Left cardiac atrium (tissue), 4 donors: ENCODE results near the gene SHBG. TPM values are rescaled to one million over a fixed set of nuclear protein-coding genes. Genes with fewer than 3 reads are reported as not detected.
"Not testable (repeated sequence)": the region's sequence is repeated elsewhere in the genome, so short reads cannot be mapped to it uniquely, and the experiment has no call there.

Experiments used
- ATAC-seq, 2 donors: fragments of 200-7000 bp; cut with Tn5 transposase; one replicate each; pipeline ENCODE4 v1.9.1; 2020; ENCODE audit warnings: mild to moderate bottlenecking in 2 of 2, moderate library complexity in 2 of 2
- DNase-seq: peaks from one replicate; pipeline ENCODE4 v3.0.0-alpha.2; 2020
- intact Hi-C, 2 donors: fragments of 100-400 bp; cut with DNase I; formaldehyde crosslinking; loops; one replicate each; pipeline versions ENCODE4 v1.14.1 to v1.15.1; 2022 to 2023
- long read RNA-seq: library from polyadenylated mRNA; unstranded; transcript quantifications from one replicate; pipeline ENCODE4 v2.0.0, GENCODE V29; 2021
- total RNA-seq, 2 donors: library from RNA; stranded (reverse); fragmentation: NEBNext Ultra II Directional; extraction: Animal tissue kit (Norgen Biotek cat#: 25700); gene quantifications; one replicate each; pipeline ENCODE4 v1.2.1, GENCODE V29; 2021
- donor health status: DM: no; HTN: yes; CAD: no.
- donor health status: DM: no; HTN: yes; CAD: no; lungs with severe emphysema.
- donor health status: DM: yes; HTN: yes; CAD: no.
- donor health status: Dilated cardiomyopathy.

SHBG gene, protein sequence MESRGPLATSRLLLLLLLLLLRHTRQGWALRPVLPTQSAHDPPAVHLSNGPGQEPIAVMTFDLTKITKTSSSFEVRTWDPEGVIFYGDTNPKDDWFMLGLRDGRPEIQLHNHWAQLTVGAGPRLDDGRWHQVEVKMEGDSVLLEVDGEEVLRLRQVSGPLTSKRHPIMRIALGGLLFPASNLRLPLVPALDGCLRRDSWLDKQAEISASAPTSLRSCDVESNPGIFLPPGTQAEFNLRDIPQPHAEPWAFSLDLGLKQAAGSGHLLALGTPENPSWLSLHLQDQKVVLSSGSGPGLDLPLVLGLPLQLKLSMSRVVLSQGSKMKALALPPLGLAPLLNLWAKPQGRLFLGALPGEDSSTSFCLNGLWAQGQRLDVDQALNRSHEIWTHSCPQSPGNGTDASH
- under 1 TPM; 0.55 to 0.85 TPM for total RNA-seq
- long read RNA-seq, result 0 reads

DNA sequence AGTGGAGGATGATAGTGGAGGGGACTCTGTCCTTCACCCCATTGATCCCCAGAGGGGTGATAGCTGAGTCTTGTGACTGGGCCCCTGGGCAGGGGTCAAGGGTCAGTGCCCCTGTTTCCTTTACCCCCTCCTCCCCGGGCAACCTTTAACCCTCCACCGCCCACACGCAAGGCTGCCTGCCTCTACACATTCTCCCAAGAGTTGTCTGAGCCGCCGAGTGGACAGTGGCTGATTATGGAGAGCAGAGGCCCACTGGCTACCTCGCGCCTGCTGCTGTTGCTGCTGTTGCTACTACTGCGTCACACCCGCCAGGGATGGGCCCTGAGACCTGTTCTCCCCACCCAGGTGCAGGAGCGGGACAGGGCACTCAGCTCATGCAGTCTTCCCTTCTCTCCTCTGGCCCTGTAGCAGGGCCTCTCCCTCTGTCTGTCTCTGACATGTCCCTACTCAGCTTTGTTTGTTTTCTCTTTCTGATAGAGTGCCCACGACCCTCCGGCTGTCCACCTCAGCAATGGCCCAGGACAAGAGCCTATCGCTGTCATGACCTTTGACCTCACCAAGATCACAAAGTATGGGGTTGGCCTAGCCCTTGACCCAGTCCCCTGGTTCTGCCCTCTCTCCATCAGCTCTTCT is at the start of gene SHBG:
Gene SHBG (plus strand): TSS at position 197 of the 633 bp plus-strand sequence. CDS start 38 bp downstream, at position 235.
- DNase-seq (no peak), ATAC-seq (no peak)
- intact Hi-C loops, result loop anchor here (2.0 to 10.0 kb wide), 2 partner anchors 55 to 57 kb away; partner anchors contain the start of genes TP53 (in 2 of the 2) and WRAP53 (in 1 of the 2)

DNA sequence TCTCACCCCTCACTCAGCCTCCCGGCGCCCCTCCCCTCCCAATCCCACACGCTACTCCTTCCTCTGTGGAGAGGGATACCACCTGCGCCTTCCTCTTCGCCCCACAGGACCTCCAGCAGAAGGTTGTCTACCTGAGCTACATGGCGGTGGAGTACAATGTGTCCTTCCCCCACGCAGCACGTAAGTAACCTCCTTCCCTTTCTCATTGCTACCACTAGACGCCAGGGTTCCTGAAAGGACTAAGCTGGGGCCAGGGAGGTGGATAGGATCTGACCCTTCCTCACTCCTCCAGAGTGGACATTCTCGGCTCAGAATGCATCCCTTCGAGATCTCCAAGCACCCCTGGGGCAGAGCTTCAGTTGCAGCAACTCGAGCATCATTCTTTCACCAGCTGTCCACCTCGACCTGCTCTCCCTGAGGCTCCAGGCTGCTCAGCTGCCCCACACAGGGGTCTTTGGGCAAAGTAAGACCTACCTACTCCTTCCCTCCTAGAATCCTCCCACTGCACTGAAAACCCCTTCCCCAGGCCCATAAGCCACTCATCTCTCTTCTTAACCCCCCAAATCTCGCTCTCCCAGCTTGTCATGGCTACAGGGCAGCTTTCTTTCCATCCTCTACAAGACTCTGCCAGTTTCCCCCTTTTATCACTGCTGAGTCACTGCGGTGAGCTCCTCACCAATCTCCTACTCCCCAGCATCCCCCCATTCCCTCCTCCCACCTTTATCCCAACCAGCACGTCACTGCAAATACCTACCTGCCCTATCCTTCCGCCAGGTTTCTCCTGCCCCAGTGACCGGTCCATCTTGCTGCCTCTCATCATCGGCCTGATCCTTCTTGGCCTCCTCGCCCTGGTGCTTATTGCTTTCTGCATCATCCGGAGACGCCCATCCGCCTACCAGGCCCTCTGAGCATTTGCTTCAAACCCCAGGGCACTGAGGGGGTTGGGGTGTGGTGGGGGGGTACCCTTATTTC is 49.0 kb upstream of the SHBG start:
- DNase-seq, result no peak
- no peak for ATAC-seq
- intact Hi-C loops, result no loop called here

DNA sequence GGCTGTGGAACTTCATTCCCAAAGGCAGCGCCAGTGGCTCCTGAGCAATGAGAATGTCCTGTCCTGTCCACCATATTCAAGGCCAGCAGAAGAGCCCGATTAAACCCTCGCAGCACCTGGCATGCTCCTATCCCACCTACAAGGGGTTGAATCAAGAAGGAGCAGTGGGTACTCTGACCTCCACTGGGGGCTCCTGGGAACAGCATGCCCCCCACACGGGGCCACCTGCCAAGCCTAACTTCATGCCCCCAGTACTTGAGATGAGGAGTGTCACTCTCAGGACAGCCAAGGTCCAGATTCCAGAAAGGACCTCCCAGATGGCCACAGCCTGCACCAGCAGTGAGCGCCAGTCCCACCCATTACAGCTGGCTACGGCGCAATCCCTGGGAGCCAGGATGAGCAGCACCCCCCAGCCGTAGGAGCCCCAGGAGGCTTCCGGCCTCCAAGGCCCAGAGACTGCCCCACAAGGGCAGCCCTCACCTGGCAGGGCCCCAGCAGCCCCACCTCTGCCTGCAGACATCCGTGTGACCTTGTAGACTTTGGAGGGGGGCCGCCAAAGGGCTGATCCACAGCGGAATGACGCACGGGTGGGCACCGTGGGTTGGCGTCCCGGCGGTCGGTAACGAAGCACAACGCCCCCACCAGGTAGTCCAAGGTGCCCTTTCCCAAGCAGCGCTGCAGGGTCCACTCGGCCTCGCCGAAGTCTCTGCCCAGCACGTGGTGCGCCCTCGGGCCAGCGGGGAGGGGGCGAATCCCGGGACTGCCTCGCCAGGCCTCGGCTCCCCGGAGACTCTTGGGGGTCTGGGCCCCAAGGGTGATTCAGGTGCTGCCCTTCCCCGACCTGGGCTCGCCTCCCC is 47.3 kb upstream of the SHBG start:
- intact Hi-C loops, result no loop called here
- ATAC-seq, result no peak
- DNase-seq, result peak; percentile 53

DNA sequence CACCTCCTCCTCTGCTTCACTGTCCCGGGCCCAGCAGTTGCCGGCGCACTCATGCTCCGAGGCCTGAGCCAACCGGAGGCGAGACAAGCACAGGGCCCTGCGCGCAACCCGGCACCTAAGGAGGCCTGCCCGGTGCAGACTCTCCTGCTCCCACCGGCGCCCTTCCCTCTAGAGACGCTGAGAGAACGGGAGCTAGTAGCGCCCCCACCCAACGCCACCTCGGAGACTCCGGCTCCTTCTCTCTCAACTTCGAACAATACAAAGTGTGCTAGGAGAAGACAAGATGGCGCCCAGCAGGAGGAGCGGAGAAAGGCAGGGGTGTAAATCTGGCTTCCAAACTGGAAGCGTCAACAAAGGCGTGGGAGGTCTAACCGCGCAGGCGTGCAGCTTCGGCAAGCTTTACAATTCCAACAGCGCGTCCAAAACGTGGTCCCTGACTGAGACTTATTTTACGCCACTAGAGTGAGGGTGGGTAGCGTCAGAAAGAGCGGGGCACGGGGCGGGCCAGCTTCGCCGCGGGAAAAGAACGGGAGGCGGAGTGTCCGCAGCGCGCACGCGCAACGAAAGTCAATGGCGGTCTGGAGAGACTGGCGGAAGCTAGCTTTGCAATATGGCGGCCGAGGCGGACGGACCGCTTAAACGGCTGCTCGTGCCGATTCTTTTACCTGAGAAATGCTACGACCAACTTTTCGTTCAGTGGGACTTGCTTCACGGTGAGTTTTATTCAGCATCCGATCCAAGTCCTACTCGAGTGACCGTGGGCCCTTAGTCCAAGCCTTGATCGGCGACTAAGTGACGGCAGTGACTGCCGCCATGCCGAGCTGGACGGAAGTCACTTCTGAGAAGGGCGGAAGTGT is 46.5 kb upstream of the SHBG start, which contains the start of gene MPDU1:
Gene MPDU1 (plus strand): TSS at position 600 of the 857 bp plus-strand sequence. CDS start 11 bp downstream, at position 611.
- ATAC-seq (peak; percentile 85 to 89), DNase-seq (peak; percentile 97)
- intact Hi-C loops, result no loop called here

DNA sequence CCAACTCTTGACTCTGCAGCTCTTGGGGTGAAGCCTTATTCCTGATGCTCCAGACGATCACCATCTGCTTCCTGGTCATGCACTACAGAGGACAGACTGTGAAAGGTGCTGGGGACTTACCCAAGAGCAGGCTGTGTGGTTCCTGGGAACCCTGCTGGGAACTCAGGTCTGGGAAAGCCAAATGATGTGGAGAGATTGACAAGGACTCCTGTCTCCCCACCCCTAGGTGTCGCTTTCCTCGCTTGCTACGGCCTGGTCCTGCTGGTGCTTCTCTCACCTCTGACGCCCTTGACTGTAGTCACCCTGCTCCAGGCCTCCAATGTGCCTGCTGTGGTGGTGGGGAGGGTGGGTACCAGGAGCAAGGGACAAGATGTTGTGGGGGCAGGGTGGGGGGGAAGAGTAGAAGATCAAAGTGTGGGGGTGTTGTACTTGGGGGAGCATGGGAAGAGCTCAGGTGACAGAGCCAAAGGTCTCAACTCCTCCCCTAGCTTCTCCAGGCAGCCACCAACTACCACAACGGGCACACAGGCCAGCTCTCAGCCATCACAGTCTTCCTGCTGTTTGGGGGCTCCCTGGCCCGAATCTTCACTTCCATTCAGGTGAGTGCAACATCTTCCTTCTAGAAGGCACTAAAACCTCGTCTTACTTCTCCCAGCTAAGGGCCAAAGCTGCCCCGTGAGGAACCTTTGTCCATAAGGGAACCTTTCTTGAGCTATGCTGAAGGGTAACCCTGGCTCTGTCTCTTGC is 43.1 kb upstream of the SHBG start:
- DNase-seq, result no peak
- intact Hi-C loops, result no loop called here
- ATAC-seq, result no peak

DNA sequence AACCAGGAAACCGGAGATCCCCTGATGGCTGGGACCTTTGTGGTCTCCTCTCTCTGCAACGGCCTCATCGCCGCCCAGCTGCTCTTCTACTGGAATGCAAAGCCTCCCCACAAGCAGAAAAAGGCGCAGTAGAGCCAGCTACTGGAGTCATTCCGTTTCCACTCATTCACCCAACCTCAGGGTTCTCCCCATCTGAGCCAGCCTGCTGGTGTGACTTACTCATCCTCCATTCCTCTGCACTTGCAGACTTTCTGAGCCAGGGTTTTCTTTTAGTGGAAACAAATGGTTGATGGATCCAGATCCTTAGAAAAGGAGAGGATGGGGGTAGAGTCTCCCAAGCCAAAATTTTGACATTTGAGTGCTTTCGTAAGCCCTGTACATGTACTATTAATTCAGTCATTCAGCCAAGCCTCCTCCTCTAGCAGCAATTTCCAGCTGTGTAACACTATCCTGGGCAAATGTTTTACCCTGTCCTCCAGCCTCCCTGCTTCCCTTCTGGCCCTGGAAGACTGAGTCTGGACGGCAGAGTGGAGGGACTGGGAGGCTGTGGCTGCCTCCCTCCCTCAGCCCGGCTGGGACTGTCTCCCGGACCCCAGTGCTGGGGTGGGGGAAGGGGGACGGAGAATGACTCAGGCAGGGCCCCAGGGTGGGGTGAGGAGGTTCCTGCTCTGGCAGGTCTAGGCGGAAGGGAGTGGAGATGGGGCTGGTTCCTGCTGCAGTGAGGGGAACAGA is 42.3 kb upstream of the SHBG start:
- intact Hi-C loops, result no loop called here
- DNase-seq (no peak), ATAC-seq (no peak)

DNA sequence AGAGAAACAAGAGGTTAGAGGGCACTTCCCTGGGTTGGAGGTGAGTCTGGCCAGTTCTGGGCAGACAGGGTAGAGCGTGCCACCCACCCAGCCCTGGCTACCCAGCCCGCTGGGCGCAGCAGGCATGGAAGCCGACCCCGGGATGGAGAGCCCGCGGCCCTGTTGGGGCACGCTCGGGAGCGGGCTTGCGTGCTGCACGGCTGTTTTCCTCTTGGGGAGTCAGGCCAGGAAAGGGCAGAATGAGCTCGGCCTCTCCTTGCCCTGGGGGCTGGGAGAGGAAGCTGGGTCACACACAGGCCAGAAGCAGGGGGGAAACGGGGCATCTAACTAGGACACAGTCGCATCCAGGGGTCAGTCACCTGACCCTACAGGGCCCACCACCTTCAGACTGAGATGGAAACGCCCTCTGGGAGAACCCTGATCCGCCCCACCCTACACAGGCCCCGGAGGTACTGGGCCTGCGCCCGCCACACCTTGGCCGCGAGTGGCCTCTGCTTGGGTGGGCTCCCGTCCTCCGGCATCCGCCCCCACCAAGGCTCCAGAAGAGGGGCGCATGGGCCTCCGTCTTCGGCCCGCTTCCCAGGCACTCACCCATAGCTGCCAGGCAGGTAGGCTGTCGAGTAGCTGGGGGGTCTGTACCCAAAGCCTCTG is 41.3 kb upstream of the SHBG start:
- peak; percentile 2 to 3 for ATAC-seq
- intact Hi-C loops, result no loop called here
- no peak for DNase-seq

DNA sequence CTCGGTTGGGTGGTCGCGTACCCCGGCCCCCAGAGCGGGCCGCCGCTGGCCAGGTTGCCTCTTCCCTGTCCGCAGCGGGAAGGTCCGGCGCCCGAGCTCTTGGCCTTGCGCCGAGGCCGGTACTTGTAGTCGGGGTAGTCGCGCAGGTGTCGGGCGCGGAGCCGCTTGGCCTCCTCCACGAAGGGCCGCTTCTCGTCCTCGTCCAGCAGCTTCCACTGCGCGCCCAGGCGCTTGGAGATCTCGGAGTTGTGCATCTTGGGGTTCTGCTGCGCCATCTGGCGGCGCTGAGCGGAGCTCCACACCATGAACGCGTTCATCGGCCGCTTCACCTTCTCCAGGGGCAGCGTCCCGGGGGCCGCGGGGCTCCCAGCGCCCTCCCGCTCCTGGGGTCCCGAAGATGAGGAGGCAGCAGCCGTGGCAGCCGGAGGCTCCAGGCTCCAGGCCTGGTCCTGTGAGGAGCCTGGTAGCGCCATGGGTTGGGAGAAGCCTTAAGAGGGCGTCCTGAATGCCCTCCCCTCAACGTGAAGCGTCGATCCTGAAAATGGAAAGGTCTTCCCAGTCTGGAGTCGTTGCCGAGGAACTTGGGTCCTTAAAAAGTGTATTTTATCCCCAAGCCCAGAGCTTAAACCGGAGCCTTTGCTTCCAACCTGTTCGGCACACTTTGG is 40.6 kb upstream of the SHBG start:
- DNase-seq, result peak; percentile 89
- peak; percentile 82 to 91 for ATAC-seq
- intact Hi-C loops, result no loop called here

DNA sequence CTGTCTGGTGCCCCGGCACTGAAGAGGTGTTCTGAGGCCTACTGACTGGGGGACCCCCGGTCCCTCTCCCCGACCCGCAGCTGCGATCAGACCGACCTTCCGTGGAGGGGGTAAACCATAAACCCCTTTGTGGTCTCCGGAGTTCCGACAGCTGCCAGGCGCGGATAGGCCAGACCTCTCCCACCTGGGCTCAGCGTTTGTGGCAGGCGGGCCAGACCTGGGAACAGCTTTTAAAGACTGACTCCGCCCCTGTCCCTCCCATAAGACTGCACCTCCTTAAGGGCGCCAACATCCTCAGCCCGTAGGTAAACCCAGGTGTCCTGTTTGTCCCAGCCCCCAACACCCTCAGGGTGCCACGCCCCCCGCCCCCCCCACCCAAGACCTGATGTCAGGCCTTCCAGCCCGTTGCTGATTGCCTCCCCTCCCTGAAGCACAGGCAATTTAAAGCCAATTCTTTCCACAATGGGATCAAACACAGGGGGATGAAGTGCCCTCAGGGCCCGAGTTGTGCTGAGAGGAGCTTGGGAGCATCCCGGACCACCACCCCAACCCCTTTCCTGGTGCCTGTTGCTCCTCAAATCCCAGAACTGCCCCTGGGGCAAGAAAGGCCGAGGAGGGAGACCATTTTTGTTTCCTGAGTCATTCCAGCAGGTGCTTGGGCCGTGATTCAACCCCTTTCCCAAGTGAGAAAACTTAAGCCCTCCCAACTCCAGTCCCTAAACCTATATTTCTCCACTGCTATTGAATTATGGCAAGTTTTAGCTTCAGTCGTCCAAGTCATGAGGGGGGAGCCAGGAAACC is 39.8 kb upstream of the SHBG start, which contains the start of gene SOX15:
Gene SOX15 (minus strand): TSS at position 204 of the 801 bp plus-strand sequence. CDS start 418 bp downstream, outside the sequence.
- ATAC-seq (peak in 1 of 2 donors; percentile 2), DNase-seq (no peak)
- intact Hi-C loops, result no loop called here

DNA sequence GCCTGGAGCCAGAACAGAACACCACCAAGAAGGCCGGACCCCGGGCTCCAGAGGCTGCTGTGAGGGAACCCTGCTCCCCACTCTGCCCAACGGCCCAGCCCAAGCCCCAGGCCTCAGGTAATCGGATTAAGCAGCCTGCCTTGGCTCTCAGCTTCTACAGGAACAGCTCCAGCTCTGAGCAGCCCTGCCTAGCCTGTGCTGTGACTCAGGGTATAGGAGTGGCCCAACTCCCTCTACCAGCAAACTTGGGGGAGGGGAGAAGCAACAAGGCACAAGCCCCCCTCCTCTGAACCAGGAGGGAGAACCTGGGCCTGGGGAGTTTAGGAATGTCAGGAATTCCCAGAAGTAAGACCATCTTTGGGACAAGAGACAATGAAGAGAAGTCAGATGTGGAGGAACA is 39.2 kb upstream of the SHBG start:
- ATAC-seq (peak in 1 of 2 donors; percentile 31), DNase-seq (no peak)
- intact Hi-C loops, result no loop called here

DNA sequence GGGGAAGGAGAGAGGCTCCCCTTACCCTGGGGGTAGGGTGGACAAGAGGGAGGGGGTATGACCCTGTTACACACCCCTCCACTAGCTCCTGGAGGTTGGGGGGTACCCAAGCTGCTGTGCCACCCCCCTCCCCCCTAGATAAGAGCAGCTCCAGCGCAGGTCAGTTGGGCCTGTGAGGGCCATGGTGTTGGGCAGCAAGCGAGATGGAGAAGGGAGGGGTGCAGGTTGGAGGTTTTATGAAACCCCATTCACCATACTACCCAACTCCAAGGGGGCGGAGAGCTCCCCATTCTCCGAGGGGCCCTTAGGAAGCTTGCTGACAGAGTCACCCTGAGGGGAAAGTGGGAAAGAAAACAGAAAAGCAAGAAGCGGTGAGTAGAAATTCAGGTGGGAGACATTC is 38.3 kb upstream of the SHBG start:
- ATAC-seq, result no peak
- intact Hi-C loops, result no loop called here
- DNase-seq, result no peak

DNA sequence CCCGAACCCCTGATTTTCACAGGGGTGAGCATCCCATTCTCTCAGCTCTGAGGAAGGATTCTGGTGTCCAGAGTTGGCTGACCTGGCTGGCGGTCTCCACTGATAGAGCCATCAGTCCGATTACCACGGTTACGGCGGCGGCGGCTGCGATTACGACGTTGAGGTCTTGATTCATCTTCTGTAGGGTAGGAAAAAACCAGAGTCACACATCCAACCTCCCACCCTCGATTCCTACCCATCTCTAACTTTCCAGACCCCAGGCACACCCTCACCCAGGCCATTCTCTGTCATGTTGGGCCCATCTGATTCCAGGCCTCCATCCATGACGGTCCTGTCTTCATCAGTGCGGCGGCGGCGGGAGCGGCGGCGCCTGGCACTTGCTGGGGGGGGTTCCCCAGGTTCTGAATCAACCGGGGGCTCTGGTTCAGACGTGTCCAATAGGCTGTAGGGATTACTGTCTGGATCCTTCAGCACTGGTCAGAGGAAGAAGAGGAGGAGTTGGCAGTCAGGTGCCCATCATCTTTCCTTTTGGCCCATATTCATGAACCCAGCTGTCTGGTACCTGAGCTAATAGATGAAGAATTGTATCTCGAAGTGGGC is 37.4 kb upstream of the SHBG start:
- intact Hi-C loops, result no loop called here
- no peak for ATAC-seq
- DNase-seq, result no peak

DNA sequence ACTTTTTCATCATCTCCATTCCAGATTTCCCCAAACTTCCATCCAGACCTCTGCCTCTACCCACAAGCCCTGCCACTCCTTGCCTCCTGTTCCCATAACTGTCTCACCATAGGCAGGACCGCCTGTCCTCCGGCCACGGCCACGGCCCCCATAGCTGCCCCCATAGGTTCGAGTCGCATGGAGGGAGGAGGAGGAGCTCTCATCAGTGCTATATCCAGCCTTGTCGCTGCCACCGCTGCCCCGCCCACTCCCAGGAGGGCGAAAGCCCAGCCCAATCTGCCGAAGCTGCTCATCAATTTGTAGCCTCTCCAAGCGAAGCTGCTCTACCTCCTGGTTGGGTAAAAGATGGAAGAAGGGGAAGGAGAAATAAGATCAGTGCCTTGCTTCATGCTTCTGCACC is 36.6 kb upstream of the SHBG start:
- DNase-seq (no peak), ATAC-seq (no peak)
- intact Hi-C loops, result no loop called here

DNA sequence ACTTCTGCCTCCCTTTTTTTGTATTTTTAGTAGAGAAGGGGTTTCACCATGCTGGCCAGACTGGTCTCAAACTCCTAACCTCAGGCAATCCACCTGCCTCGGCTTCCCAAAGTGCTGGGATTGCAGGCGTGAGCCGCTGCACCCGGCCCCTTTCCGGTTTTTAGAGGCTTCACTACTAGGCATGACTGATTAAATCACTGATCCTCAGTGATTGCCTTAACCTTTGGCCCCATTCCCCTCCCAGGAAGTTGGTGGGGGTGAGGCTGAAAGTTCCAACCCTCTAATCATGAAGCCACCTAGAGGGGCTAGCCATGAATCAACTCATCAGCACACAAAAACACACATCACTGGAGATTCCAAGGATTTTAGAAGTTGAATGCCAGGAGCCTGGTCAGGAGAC is 32.4 kb upstream of the SHBG start:
- ATAC-seq, intact Hi-C loops: not testable (repeated sequence)

More for the DNA sequence above, 32.4 kb upstream of the SHBG start:
- DNase-seq, result not testable (repeated sequence)
